GM10248 (cell line): ENCODE data around the gene CAMK1D.

Experiments
- CTCF ChIA-PET: fragments of 300-600 bp; sonication (Branson Sonifier 250); formaldehyde crosslinking; extraction: SDS; loops from one replicate; lab custom pipeline; 2021; ENCODE audit warnings: antibody characterized with exemption; lab: Yijun Ruan, JAX
- POLR2A ChIA-PET: fragments of 350-650 bp; sonication (Branson Sonifier 250); formaldehyde crosslinking; extraction: SDS; loops from one replicate; lab custom pipeline; 2020; ENCODE audit warnings: antibody characterized with exemption; lab: Yijun Ruan, JAX
- DNase-seq: peaks from one replicate; pipeline ENCODE4 v3.0.0; 2012; ENCODE audit errors: extremely low spot score
- TF ChIP-seq, protein P1 (sequence below): IDR thresholded peaks from 2 replicates; pipeline ENCODE4 v1.5.1; 2012; ENCODE audit warnings: mild to moderate bottlenecking, low read depth; ENCODE audit errors: extremely low read depth, missing control alignments, control extremely low read depth

The CAMK1D gene

DNA sequence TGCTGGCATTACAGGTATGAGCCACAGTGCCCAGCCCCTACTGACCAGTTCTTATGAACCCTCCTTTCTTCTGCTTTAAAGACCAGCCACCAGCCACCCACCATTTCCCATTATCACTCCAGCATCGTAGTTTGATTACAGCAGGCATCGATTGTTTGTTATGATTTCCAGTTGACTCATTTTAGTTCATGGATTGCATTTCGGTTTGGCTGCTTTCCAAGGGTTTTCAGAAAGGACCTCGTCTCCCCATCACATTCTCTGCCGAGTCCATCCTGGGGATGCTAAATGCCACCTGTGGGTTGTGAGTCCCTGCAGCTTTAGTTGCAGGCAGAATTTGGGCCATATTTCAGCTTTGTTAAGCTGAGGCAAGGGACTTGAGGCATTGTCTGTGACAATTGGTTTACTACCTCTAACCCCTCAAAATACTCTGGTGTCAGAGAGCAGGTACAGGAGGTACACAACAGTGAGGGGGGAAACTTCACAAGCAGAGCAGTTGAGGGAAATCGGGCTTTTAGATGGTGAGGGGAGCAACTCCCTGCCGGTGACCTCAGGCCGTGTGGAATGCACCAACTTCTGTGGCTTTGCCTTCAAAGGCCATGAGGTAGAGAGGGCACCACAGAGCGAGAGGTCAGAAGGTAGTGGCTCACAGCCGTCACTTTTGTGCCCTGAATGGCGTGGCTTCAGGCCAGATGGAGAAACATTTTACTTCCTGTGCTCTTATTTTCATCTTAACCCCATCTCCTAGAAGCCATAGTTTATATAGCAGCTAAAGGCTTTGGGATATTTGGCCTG is 448.3 kb downstream of the CAMK1D start:
- no peak for DNase-seq
- POLR2A ChIA-PET: no interaction called here
- TF ChIP-seq, protein P1, sequence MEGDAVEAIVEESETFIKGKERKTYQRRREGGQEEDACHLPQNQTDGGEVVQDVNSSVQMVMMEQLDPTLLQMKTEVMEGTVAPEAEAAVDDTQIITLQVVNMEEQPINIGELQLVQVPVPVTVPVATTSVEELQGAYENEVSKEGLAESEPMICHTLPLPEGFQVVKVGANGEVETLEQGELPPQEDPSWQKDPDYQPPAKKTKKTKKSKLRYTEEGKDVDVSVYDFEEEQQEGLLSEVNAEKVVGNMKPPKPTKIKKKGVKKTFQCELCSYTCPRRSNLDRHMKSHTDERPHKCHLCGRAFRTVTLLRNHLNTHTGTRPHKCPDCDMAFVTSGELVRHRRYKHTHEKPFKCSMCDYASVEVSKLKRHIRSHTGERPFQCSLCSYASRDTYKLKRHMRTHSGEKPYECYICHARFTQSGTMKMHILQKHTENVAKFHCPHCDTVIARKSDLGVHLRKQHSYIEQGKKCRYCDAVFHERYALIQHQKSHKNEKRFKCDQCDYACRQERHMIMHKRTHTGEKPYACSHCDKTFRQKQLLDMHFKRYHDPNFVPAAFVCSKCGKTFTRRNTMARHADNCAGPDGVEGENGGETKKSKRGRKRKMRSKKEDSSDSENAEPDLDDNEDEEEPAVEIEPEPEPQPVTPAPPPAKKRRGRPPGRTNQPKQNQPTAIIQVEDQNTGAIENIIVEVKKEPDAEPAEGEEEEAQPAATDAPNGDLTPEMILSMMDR: no peak
- CTCF ChIA-PET: interaction anchor here (1.0 to 1.9 kb wide), 3 partner anchors 9 to 16 kb away, joined by 4 to 5 read pairs (median 5); no protein-coding TSS in a partner anchor

DNA sequence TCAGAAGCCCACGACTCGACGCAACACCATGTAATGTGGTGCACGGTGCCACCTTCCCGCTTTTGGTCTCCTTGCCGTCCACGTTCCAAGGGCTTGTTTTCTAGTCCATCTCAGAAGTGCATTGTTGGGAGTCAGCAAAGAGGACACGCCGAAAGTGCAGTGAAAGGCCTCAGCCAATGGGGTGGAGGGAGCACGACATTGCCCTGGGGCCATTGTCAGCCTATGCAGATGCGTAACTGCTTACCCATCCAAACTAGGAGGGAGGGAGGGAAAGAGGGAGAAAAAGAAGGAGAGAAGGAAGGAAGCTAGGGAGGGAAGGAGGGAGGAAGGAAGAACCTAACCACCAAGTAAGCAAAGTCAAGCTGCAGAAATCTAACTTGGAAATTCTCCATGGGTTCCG is 449.8 kb downstream of the CAMK1D start:
- ChIA-PET POLR2A (no interaction called here), CTCF (interaction anchor here (1.9 kb wide), 1 partner anchor 17 kb away, joined by 5 read pairs; no protein-coding TSS in a partner anchor)
- DNase-seq: no peak
- TF ChIP-seq, protein P1: no peak

DNA sequence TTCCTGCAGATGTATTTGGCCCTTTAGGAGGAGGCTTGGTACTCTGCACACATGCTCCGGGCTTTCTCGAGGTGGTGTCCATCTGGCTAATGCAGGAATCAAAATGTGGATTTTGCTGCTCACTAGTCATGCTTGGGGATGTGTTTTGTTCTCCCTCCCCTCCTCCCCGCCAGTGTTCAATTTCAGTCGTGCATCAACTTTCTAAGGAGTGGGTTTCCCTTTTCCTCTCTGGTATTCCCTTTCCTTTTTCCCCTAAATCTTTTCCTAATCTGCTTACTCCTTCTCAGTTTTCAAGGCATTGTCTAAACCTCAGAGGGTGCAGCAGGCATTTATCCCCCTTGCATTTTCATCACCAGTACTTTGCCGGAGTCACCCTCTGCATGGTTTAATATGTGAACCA is 450.4 kb downstream of the CAMK1D start:
- TF ChIP-seq, protein P1: no peak
- DNase-seq: no peak
- CTCF ChIA-PET: interaction anchor here (1.3 kb wide), 1 partner anchor 102 kb away, joined by 3 read pairs; no protein-coding TSS in a partner anchor
- POLR2A ChIA-PET: no interaction called here

DNA sequence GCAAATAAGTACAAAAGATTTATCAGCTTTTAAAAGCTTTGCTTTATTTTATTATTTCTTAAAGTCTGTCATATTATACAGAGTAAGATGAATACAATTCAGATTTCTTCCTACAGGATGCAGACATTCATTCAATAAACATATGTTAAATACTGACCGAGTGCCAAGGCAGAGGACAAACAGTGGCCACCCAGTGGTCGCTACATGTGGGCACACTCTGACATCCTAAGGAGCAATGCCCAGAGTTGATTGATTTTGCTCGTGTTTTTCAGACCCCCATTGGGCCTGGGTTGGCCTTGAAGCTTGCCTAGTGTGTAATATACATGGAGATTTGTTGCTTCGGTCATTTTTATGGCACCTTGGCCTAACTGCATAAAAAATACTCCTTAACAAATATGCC is 451.0 kb downstream of the CAMK1D start:
- CTCF ChIA-PET: interaction anchor here (1.0 to 1.3 kb wide), 2 partner anchors 18 to 102 kb away, joined by 3 read pairs; no protein-coding TSS in a partner anchor
- TF ChIP-seq, protein P1: no peak
- POLR2A ChIA-PET: no interaction called here
- DNase-seq: no peak

DNA sequence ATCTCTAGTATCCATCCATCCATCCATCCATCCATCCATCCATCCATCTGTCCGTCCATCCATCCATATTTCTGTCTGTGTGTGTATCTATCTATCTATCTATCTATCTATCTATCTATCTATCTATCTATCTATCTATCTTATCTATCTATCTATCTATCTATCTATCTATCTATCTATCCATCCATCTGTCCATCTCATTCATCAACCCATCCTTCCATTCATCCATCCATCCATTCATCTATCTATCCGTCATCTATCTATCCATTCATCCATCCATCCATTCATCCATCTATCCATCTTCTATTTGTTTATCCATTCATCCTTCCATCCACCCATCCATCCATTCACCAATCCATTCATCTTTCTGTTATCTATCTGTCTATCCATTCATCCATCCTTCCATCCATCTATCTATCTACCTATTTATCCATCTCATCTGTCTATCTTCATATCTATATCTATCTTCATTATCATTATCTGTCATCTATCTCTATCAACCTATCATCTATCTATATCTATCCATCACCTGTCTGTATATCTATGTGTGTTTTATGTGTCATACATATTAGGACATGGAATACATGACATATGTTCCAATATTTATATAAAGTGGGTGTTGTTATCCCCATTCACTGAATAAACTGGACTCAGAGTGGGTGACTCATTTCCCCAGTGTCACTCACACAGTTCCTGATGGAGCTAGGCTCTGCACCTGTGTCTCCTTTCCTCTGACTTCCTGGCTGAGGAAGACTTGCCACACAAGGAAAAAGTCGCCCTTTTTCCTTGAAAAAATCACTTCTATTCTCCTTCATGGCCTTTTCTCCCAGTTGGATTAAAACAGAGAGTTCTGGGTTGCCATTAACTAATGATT is 452.1 kb downstream of the CAMK1D start:
- POLR2A ChIA-PET: no interaction called here
- DNase-seq: no peak
- CTCF ChIA-PET: interaction anchor here (1.0 to 1.3 kb wide), 2 partner anchors 19 to 100 kb away, joined by 3 read pairs; no protein-coding TSS in a partner anchor
- TF ChIP-seq, protein P1: no peak

DNA sequence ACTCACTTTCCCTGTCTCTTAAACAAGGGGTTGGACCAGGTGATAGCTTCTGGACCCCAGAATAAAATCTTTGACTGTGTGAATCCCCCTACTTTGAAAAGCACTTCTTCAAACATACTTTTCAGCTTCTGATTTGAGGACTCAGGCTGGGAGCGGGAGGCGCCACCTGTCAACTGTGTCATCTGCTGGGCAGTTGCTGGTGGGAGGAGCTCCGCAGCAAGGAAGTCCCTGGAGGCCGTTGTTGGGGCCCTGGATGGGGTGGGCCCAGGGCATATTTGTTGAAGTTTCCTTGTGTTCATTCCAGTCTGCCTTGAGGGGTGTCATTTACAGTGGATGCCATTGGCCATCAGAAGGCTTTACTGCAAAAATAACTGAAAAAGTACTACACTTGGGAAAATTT is 454.4 kb downstream of the CAMK1D start:
- TF ChIP-seq, protein P1: no peak
- DNase-seq: no peak
- CTCF ChIA-PET: no interaction called here
- POLR2A ChIA-PET: interaction anchor here (0.5 kb wide), 1 partner anchor 901 kb away, joined by 3 read pairs; no protein-coding TSS in a partner anchor
